Smooth muscle cell (in vitro differentiated cells): ENCODE measurements around the gene KIFBP. TPM values are rescaled to one million over a fixed set of nuclear protein-coding genes. Genes with fewer than 3 reads are reported as not detected.
A peak's percentile ranks its signal among the peaks of the same experiment; 100 is the strongest.

Experiments used
- DNase-seq: peaks from one replicate; lab custom pipeline; 2025; ENCODE audit not compliant: unreplicated experiment; lab: John Stamatoyannopoulos, UW
- H2AFZ ChIP-seq: fragments of 200-600 bp; sonication (generic); 2 replicates; pipeline ENCODE4 v1.6.0; 2016; ENCODE audit warnings: antibody characterized with exemption, low read depth, mild to moderate bottlenecking
- H3F3A ChIP-seq: fragments of 200-600 bp; sonication (generic); 2 replicates; pipeline ENCODE4 v1.6.0; 2017; ENCODE audit warnings: antibody characterized with exemption, low read depth
- H3K27ac ChIP-seq: fragments of 200-600 bp; sonication (generic); 2 replicates; pipeline ENCODE4 v1.5.1; 2016; ENCODE audit warnings: low read depth, mild to moderate bottlenecking
- H3K27me3 ChIP-seq: fragments of 200-600 bp; sonication (generic); 2 replicates; pipeline ENCODE4 v1.6.1; 2016; ENCODE audit warnings: low read depth, mild to moderate bottlenecking
- H3K36me3 ChIP-seq: fragments of 200-600 bp; sonication (generic); 2 replicates; pipeline ENCODE4 v1.5.1; 2016; ENCODE audit warnings: low read depth
- H3K4me1 ChIP-seq: fragments of 200-600 bp; sonication (generic); 2 replicates; pipeline ENCODE4 v1.5.1; 2016; ENCODE audit warnings: low read depth
- H3K4me2 ChIP-seq: fragments of 200-600 bp; sonication (generic); 2 replicates; pipeline ENCODE4 v1.6.0; 2016; ENCODE audit warnings: mild to moderate bottlenecking
- H3K4me3 ChIP-seq: fragments of 200-600 bp; sonication (generic); 2 replicates; pipeline ENCODE4 v1.5.1; 2016; ENCODE audit warnings: mild to moderate bottlenecking
- H3K79me2 ChIP-seq: fragments of 200-600 bp; sonication (generic); 2 replicates; pipeline ENCODE4 v1.6.0; 2016; ENCODE audit warnings: low read depth, mild to moderate bottlenecking
- H3K9ac ChIP-seq: fragments of 200-600 bp; sonication (generic); 2 replicates; pipeline ENCODE4 v1.6.0; 2016; ENCODE audit warnings: low read depth
- H3K9me3 ChIP-seq: fragments of 200-600 bp; sonication (generic); replicated peaks from 2 replicates; pipeline ENCODE4 v1.5.1; 2016; ENCODE audit warnings: low read depth
- H4K20me1 ChIP-seq: fragments of 200-600 bp; sonication (generic); 2 replicates; pipeline ENCODE4 v1.6.0; 2016; ENCODE audit warnings: low read depth
- WGBS: methylation state at CpG from one replicate; pipeline ENCODE4 v1.1.7; 2016; ENCODE audit warnings: low lambda C conversion rate; 5-methylcytosine and 5-hydroxymethylcytosine counted together
- polyA plus RNA-seq: library from polyadenylated mRNA; unstranded; fragments of >200 nt; fragmentation: Nextera tagmentation; extraction: Ambion mirVana; gene quantifications from 2 replicates; pipeline ENCODE4 v1.2.1, GENCODE V29; 2016
- total RNA-seq: library from RNA; depleted of rRNA; stranded (reverse); fragments of >200 nt; gene quantifications from 2 replicates; pipeline ENCODE4 v1.2.3, GENCODE V29; 2014
- TF ChIP-seq, protein P1 (sequence below): fragments of 200-600 bp; sonication (generic); IDR thresholded peaks from 2 replicates; pipeline ENCODE4 v1.5.1; 2017; ENCODE audit warnings: borderline replicate concordance, mild to moderate bottlenecking, antibody characterized with exemption; ENCODE audit not compliant: insufficient read depth, poor library complexity, severe bottlenecking

The KIFBP gene
- total and polyA plus RNA-seq, 2 experiments from 2014 or later: 37.6 to 55.1 TPM

DNA sequence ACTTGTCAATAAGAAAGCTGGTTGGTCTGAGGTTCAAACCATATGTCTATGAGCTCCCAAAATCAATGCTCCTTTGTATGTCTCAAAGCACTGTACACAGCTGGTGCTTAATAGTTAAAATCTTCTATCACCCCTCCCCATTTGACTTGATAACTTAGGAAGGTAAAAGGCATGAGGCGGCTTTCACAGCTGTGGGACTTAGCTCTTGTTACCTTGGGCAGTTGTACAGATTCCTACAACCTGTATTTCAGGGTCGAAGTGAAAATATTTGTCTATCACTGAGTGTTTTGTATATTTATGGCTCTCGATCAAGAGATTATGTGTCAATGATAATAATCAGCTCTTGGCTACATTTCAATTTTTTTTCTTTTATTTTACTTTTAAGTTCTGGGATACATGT is 992 bp upstream of the KIFBP start:
- Histone ChIP-seq H3K4me3 (no peak overlapping the region), H3F3A (peaks cover 9% of the 10 kb centered on the region), H3K9me3 (no peaks in the 10 kb centered on the region), H3K27ac (no peak overlapping the region), H3K36me3 (peaks cover 6% of the 10 kb centered on the region), H3K4me2 (no peak overlapping the region), H3K79me2 (peaks cover 38% of the 10 kb centered on the region), H4K20me1 (peaks cover 8% of the 10 kb centered on the region), H3K9ac (no peak overlapping the region), H3K4me1 (peaks cover 4% of the 10 kb centered on the region), H3K27me3 (no peaks in the 10 kb centered on the region), H2AFZ (no peak overlapping the region)
- WGBS: 89% methylated on average over 3 of the region's 3 CpGs
- DNase-seq: no peak
- TF ChIP-seq, protein P1, sequence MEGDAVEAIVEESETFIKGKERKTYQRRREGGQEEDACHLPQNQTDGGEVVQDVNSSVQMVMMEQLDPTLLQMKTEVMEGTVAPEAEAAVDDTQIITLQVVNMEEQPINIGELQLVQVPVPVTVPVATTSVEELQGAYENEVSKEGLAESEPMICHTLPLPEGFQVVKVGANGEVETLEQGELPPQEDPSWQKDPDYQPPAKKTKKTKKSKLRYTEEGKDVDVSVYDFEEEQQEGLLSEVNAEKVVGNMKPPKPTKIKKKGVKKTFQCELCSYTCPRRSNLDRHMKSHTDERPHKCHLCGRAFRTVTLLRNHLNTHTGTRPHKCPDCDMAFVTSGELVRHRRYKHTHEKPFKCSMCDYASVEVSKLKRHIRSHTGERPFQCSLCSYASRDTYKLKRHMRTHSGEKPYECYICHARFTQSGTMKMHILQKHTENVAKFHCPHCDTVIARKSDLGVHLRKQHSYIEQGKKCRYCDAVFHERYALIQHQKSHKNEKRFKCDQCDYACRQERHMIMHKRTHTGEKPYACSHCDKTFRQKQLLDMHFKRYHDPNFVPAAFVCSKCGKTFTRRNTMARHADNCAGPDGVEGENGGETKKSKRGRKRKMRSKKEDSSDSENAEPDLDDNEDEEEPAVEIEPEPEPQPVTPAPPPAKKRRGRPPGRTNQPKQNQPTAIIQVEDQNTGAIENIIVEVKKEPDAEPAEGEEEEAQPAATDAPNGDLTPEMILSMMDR: no peak

DNA sequence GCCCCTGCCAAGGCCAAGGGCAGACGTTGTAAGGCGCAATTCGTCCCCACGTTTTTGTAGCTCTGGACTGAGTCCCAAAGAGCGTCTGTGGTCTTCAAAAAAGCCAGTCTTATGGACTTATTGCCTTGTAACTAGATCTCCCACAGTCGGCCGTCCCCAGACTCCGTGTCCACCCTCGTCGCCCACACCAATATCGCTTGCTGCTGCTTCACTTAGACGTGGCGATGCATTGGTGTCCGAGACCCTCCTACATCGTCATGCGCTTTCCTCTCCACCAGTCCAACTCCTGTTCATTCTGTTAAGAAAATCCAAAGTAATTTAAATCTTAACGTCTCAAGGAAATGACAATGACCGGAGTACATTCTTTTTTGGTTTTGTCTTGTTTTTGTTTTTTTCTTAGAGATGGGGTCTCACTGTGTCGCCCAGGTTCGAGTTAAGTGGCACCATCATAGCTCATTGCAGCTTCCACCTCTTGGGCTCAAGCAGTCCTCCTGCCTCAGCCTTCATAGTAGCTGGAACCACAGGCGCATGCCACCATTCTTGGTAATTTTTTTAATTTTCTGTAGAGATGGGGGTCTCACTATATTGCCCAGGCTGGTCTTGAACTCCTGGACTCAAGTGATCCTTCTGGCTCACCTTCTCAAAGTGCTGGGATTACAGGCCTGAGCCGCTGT is 851 bp downstream of the KIFBP start:
- H4K20me1 ChIP-seq: peaks cover 26% of the 10 kb centered on the region
- TF ChIP-seq, protein P1: no peak
- DNase-seq: no peak
- peak overlapping the region; percentile 91 for H3K4me2 ChIP-seq
- WGBS: 23% methylated on average over 22 of the region's 22 CpGs
- H3K9me3 ChIP-seq: no peaks in the 10 kb centered on the region
- H3K36me3 ChIP-seq: no peaks in the 10 kb centered on the region
- H3K27ac ChIP-seq: peak overlapping the region; percentile 58
- peaks cover 55% of the 10 kb centered on the region for H3K79me2 ChIP-seq
- peaks cover 6% of the 10 kb centered on the region for H3F3A ChIP-seq
- peak overlapping the region; percentile 79 for H3K9ac ChIP-seq
- H3K4me3 ChIP-seq: peak overlapping the region; percentile 88
- peak overlapping the region; percentile 74 for H2AFZ ChIP-seq
- H3K4me1 ChIP-seq: peaks cover 11% of the 10 kb centered on the region
- H3K27me3 ChIP-seq: no peaks in the 10 kb centered on the region

DNA sequence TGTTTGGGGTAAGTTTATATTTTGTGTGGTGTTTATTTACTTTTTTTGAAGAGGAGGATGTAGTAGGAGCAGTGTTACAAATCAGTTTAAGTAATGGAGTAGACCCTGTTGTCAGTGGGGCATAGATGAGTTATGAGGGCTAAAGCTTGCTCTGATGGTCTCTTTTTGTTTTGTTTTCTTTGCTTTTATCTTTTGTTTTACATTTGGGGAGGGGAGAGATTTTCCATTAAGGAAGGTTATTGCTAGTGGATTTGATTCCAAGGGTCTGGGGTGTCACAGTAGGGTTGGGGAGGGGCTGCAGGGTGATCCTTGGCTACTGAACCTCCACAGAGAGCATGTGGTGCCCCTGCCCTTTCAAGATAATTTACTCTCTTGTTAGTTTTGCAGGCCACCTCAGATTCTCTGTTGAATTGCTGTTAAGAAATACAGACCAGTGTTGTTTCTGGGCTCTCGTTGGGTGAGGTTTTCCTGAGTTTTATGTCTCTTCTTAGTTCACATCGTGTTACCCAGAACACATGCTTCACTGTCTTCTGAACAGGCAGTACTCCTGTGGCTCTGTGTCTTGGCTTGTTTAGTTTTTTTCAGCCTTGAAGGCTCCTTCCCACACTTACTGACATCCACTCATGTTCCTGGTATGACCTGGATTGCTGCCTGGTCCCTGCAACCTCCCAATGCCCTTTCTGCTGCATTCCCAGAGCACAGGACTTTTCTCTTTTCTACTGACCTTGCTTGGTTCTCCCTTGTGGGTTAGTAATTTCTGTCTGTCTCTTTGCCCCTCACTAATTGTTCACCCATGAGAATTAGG is 4.2 kb downstream of the KIFBP start:
- Histone ChIP-seq H3K9ac (no peak overlapping the region), H2AFZ (no peak overlapping the region)
- TF ChIP-seq, protein P1: no peak

More for the DNA sequence above, 4.2 kb downstream of the KIFBP start:
- no peak for DNase-seq
- H3K4me3 ChIP-seq: no peak overlapping the region
- H3F3A ChIP-seq: peaks cover 6% of the 10 kb centered on the region
- H3K79me2 ChIP-seq: peaks cover 89% of the 10 kb centered on the region
- no peaks in the 10 kb centered on the region for H3K36me3 ChIP-seq
- no peaks in the 10 kb centered on the region for H3K27me3 ChIP-seq
- no peaks in the 10 kb centered on the region for H3K9me3 ChIP-seq
- H3K4me2 ChIP-seq: peak overlapping the region; percentile 52
- H3K27ac ChIP-seq: peak overlapping the region; percentile 58
- 10% methylated on average over 2 of the region's 2 CpGs for WGBS
- peaks cover 58% of the 10 kb centered on the region for H4K20me1 ChIP-seq
- peaks cover 11% of the 10 kb centered on the region for H3K4me1 ChIP-seq
